ENCODE data around the gene PTPRC.
"Not testable (repeated sequence)": the region's sequence is repeated elsewhere in the genome, so short reads cannot be mapped to it uniquely, and the experiment has no call there.

PTPRC gene, protein sequence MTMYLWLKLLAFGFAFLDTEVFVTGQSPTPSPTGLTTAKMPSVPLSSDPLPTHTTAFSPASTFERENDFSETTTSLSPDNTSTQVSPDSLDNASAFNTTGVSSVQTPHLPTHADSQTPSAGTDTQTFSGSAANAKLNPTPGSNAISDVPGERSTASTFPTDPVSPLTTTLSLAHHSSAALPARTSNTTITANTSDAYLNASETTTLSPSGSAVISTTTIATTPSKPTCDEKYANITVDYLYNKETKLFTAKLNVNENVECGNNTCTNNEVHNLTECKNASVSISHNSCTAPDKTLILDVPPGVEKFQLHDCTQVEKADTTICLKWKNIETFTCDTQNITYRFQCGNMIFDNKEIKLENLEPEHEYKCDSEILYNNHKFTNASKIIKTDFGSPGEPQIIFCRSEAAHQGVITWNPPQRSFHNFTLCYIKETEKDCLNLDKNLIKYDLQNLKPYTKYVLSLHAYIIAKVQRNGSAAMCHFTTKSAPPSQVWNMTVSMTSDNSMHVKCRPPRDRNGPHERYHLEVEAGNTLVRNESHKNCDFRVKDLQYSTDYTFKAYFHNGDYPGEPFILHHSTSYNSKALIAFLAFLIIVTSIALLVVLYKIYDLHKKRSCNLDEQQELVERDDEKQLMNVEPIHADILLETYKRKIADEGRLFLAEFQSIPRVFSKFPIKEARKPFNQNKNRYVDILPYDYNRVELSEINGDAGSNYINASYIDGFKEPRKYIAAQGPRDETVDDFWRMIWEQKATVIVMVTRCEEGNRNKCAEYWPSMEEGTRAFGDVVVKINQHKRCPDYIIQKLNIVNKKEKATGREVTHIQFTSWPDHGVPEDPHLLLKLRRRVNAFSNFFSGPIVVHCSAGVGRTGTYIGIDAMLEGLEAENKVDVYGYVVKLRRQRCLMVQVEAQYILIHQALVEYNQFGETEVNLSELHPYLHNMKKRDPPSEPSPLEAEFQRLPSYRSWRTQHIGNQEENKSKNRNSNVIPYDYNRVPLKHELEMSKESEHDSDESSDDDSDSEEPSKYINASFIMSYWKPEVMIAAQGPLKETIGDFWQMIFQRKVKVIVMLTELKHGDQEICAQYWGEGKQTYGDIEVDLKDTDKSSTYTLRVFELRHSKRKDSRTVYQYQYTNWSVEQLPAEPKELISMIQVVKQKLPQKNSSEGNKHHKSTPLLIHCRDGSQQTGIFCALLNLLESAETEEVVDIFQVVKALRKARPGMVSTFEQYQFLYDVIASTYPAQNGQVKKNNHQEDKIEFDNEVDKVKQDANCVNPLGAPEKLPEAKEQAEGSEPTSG (N-terminal part only)

GRCh38 chr1:198638894-198639635, at the start of gene PTPRC:
PTPRC (plus strand) TSS chr1:198639040; CDS start chr1:198639269, 229 bp downstream.
- DNase-seq = no peak

DNA sequence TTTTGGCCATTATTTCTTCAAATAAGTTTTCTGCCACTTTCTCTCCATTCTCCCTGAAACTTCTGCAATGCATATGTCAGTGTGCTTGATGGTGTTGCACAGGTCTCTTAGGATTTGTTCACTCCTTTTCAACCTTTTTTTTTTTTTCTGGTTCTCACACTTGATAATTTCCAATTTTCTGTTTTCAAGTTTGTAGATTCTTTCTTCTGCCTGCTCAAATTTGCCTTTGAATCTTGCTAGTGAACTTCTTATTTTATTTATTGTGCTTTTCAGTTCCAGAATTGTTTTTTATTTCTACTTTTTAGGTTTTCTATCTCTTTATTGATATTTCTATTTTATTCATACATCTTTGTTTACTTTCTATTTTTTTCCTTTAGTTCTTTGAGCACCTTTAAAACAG, 48.4 kb upstream of the PTPRC start:
- no peak for DNase-seq

- DNase-seq = no peak
Observed at GRCh38 chr1:198595765-198596164, 43.1 kb upstream of the PTPRC start.

- no peak for DNase-seq
Observed at GRCh38 chr1:198597690-198598430, 41.0 kb upstream of the PTPRC start.

DNA sequence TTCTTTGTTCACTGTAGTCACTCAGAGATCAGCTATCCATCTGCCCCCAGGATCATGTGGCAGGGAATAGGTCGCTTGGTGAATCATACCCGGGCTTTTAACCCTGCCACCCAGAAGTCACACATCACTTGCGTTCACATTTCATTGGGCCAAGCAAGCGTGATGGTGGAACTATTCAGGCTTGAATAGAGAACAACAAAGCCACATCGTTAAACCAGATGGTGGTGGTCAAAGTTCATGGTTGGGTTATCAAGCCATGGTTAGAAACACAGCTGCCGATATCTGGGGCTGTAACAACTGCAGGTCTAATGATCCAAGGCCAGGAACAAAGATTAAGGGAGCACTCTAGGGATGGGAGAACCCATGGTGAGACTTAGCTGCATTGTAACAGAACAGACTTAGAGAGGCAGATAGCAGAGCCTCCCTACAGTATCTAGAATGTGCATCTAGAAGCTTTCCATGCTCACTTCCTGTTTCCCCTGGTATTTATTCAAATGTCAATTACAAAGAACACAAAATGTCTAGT, 40.0 kb upstream of the PTPRC start:
- no peak for DNase-seq

- no peak for DNase-seq
Observed at GRCh38 chr1:198599749-198600148, 39.1 kb upstream of the PTPRC start.

GRCh38 chr1:198600906-198601305, 37.9 kb upstream of the PTPRC start:
- no peak for DNase-seq

- DNase-seq = not testable (repeated sequence)
Observed at GRCh38 chr1:198601310-198601709, 37.5 kb upstream of the PTPRC start.

DNA sequence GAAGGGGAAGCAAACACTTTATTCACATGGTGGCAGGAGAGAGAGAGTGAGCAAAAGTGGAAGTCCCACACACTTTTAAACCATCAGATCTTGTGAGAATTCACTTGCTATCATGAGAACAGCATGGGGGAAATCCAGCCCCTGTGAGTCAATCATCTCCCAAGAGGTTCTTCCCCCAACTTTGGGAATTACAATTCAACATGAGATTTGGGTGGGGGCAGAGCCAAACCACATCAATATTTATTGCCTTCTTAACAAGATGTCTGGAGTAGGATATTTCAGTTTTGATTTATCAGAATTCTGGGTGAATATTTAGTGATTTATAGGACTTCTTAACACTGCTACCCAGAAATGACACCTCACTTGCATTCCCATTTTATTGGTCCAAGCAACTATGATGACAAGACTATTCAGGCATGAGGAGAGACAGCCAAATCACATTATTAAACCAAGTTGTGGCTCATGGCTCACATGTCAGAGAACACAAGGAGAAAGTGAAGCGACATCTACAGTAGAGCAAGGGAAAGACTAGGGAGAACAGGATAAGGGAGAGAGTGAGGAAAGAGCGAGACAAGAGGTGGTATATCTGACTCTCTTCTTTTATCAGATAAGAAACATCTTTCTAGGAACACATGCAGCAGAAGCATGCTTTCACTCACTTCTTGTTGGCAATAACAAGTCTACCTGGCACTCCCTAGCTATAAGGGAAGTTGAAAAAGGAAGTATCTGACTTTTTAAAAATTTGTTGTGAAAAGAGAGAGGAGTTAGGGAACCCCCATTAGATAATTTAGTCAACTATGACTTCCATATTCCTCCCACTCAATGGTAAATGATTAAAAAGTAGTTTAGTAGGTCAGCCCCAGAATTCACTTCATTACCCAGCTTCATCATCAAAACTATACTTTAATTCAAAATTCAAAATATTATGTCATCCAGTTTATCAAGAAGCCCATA, 36.6 kb upstream of the PTPRC start:
- no peak for DNase-seq

DNA sequence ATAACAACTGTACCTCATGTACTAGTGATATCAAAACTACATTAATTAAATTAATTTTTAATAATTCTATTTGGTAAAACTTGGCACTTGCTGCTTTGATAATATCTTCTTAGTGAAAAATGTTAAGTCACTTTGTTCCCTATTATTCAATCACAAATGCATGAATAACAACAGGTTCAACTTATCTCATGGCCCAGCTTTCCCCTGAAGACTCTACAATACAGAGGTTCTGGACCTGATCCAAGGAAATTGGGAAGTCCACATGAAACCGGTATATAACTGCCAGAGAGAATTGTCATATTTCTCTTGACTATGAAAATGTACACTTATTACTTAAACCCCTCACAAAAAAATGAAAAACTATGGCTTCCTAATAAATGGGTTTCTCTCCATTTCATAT, 33.9 kb upstream of the PTPRC start:
- DNase-seq = no peak

DNA sequence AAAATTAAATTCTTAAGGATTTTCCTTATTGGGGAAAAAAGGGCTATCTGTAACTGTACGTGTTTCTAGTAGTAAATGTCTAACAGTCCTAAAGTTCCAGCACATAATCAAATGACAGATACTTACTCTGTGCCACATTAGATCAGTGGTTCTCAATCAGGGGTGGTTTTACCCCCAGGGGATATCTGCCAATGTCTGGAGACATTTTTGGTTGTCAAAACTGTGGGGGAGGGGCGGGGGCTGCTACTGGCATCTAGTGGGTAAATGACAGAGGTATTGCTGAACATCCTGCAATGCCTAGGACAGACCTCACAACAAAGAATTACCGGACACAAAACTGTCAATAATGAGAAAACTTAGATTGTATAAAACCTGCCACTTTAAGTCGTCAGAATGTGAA, 33.4 kb upstream of the PTPRC start:
- no peak for DNase-seq

- DNase-seq = no peak
Observed at GRCh38 chr1:198606020-198606438, 32.8 kb upstream of the PTPRC start.

DNA sequence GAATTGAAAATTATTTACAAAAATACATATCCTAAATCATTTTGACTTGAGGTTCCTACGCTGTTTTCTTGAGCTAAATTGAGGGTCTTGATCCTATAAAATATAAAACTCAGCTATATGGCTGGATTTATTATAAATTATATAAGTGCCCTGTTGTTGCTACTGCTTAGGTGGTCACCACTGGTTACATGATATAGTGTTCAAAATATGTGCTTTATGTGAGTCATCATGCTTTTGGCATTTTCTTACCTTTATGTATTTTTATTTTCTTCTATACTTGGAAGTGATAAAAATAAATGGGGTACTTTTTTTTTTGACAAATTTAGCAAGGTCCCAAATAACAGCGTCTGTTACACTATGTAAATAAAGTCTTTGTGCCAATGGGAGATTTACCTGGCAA, 31.1 kb upstream of the PTPRC start:
- DNase-seq = no peak

DNA sequence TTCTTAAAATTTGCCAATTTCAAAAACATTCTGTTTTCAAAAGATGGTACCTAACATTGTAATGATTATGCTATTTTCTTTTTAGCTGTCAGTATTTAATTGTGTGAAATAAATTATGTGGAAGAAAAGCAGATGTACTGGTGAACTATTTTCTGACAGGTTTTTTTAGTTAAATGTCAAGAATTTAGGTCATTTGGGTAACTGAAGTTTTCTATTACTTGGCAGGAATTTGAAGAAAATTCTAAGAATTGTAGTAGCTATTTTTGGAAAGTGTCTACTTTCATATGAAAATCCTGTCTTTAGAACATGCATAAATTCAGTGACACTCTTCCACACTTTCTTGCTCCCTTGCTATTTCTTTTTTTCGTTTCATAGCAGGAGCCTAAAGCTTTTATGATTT, 28.5 kb upstream of the PTPRC start:
- no peak for DNase-seq

DNA sequence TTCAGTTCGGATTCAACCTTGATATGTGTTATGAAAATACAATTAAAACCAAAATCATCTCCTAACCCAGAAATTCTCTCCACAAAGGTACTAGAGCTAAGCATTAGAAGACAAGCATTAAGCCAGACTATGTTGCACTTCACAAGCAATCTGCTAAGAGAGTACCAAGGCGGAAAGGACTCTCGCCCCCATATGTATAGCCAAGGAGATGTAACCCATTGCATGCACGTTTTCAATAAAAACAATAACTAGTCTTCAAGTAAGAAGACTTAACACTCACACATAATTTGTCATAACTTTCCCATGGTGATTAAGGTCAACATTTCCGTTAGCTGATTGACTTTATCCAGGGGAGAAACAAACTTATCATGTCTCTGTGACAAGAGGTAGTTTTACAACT, 27.6 kb upstream of the PTPRC start:
- DNase-seq = no peak

DNA sequence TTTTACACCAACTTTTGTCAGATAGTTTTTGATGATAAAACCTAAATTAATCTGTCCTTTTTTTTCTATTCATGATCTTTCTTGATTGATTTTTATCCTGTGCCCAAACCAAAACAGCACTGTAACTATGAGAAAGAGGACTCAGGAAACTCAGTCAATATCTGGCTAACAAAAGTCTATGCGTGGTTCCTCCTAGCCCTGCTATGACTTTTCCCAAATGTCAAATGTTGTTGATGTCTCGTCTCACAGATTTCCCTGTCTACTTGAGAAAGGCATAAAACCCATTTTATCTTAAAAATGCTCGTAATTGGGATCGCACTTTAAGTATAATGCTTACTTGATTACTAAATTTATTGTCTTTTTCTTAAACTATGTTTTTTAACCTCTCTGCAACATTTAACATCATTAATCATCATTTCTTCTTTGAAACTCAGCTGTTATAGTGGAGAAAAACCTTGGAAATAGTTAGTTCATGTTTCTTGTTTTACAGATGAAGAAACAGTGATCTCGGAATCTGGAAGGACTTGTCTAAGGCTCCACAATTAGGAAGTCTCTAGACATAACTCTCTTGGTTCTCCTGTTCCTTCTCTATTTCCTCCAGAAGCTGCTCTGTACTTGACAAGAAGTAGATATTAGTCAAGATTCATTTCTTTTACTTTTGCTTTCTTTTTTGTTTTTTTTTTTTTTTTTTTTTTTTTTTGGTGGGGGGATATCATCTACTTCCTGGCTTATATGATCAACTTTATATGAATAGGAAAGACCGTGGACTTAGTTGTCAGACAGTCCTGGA, 26.2 kb upstream of the PTPRC start:
- no peak for DNase-seq

GRCh38 chr1:198617406-198617805, 21.4 kb upstream of the PTPRC start:
- no peak for DNase-seq

GRCh38 chr1:198619375-198620140, 19.3 kb upstream of the PTPRC start:
- no peak for DNase-seq

DNA sequence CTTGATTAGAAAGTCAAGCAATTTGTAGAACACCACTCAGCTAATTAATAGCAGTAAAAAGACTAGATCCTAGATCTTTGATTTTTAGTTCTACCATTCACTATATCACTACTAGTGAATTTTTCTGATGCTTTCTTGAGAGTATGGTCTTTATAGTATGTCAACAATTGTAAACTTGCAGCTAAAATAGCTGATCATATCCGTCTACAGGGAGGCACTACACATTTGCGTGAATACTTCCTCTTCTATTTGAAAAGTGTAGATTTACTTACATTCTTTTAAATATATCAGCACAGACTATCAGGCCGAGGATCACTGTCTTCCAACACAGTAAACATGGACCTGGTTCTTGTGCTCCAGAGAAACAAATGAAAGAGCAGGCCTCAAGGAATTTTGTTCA, 18.6 kb upstream of the PTPRC start:
- no peak for DNase-seq
